ENCODE measurements around the gene FSTL3.
"Not testable (repeated sequence)": the region's sequence is repeated elsewhere in the genome, so short reads cannot be mapped to it uniquely, and the experiment has no call there.

The FSTL3 gene

GRCh38 chr19:723714-724113 is 47.5 kb downstream of the FSTL3 start:
- Histone ChIP-seq H3K9ac (ENCODE audit: low read depth in 1 of 2, low read length in 2 of 2) (no peak overlapping the region), H3K36me3 (ENCODE audit: control insufficient read depth in 1 of 2, insufficient read depth in 2 of 2, low read length in 2 of 2) (no peaks in the 10 kb centered on the region), H3K27ac (ENCODE audit: low read depth, low read length) (no peak overlapping the region), H3K4me1 (ENCODE audit: control insufficient read depth in 1 of 2, insufficient read depth in 2 of 2, low read length in 2 of 2) (no peaks in the 10 kb centered on the region), H3K9me3 (ENCODE audit: control insufficient read depth in 1 of 2, low read length in 2 of 2) (no peaks in the 10 kb centered on the region), H3K27me3 (ENCODE audit: control insufficient read depth in 1 of 2, insufficient read depth in 2 of 2, low read length in 2 of 2) (peaks cover 0 to 9% of the 10 kb centered on the region in 2 donors), H3K4me3 (ENCODE audit: low read depth in 1 of 2, low read length in 2 of 2) (no peak overlapping the region)

DNA sequence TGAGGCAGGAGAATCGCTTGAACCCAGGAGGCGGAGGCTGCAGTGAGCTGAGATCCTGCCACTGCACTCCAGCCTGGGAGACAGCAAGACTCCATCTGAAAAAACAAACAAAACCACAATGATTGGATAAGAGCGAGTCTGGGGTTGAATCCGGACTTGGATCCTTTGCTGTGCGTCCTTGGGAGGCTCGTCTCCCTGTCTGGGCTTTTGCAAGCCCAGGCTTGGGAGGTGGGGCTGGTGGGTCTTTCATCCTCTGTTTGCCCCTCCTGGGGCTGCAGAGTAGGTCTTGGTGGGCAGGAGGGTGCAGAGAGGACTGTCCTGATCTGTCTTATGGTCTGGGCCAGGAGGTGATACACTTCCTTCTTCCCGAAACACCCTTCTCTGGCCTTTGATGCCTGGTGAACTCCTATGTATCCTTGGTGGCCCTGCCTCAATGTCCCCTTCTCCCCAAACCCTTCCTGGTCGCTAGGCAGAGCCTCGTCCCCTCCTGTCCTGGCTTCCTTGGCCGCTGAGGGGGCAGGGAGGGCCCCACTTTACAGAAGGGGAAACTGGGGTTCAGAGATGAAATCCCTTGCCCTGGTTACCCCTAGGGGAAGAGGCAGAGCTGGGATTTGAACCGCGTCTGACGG is 49.4 kb downstream of the FSTL3 start:
- H3K36me3 ChIP-seq (ENCODE audit: control insufficient read depth in 1 of 2, insufficient read depth in 2 of 2, low read length in 2 of 2): no peaks in the 10 kb centered on the region
- no peaks in the 10 kb centered on the region for H3K4me1 ChIP-seq (ENCODE audit: control insufficient read depth in 1 of 2, insufficient read depth in 2 of 2, low read length in 2 of 2)
- no peaks in the 10 kb centered on the region for H3K9me3 ChIP-seq (ENCODE audit: control insufficient read depth in 1 of 2, low read length in 2 of 2)
- no peak overlapping the region for H3K4me3 ChIP-seq (ENCODE audit: low read depth in 1 of 2, low read length in 2 of 2)
- no peaks in the 10 kb centered on the region for H3K27me3 ChIP-seq (ENCODE audit: control insufficient read depth in 1 of 2, insufficient read depth in 2 of 2, low read length in 2 of 2)
- no peak overlapping the region for H3K9ac ChIP-seq (ENCODE audit: low read depth in 1 of 2, low read length in 2 of 2)
- no peak overlapping the region for H3K27ac ChIP-seq (ENCODE audit: low read depth, low read length)

GRCh38 chr19:726993-727956 is 51.1 kb downstream of the FSTL3 start:
- H3K9ac ChIP-seq (ENCODE audit: low read depth in 1 of 2, low read length in 2 of 2): no peak overlapping the region
- no peaks in the 10 kb centered on the region for H3K36me3 ChIP-seq (ENCODE audit: control insufficient read depth in 1 of 2, insufficient read depth in 2 of 2, low read length in 2 of 2)
- H3K4me1 ChIP-seq (ENCODE audit: control insufficient read depth in 1 of 2, insufficient read depth in 2 of 2, low read length in 2 of 2): no peaks in the 10 kb centered on the region
- H3K27me3 ChIP-seq (ENCODE audit: control insufficient read depth in 1 of 2, insufficient read depth in 2 of 2, low read length in 2 of 2): no peaks in the 10 kb centered on the region
- H3K27ac ChIP-seq (ENCODE audit: low read depth, low read length): peak overlapping the region; percentile 50
- H3K9me3 ChIP-seq (ENCODE audit: control insufficient read depth in 1 of 2, low read length in 2 of 2): no peaks in the 10 kb centered on the region
- H3K4me3 ChIP-seq (ENCODE audit: low read depth in 1 of 2, low read length in 2 of 2): no peak overlapping the region

GRCh38 chr19:728011-728410 is 51.8 kb downstream of the FSTL3 start:
- Histone ChIP-seq H3K4me1 (ENCODE audit: control insufficient read depth in 1 of 2, insufficient read depth in 2 of 2, low read length in 2 of 2) (no peaks in the 10 kb centered on the region), H3K27me3 (ENCODE audit: control insufficient read depth in 1 of 2, insufficient read depth in 2 of 2, low read length in 2 of 2) (no peaks in the 10 kb centered on the region), H3K9ac (ENCODE audit: low read depth in 1 of 2, low read length in 2 of 2) (no peak overlapping the region), H3K9me3 (ENCODE audit: control insufficient read depth in 1 of 2, low read length in 2 of 2) (no peaks in the 10 kb centered on the region), H3K27ac (ENCODE audit: low read depth, low read length) (peak overlapping the region; percentile 50), H3K36me3 (ENCODE audit: control insufficient read depth in 1 of 2, insufficient read depth in 2 of 2, low read length in 2 of 2) (no peaks in the 10 kb centered on the region), H3K4me3 (ENCODE audit: low read depth in 1 of 2, low read length in 2 of 2) (no peak overlapping the region)

GRCh38 chr19:729564-729963 is 53.4 kb downstream of the FSTL3 start:
- not testable (repeated sequence) for H3K4me1 ChIP-seq (ENCODE audit: control insufficient read depth in 1 of 2, insufficient read depth in 2 of 2, low read length in 2 of 2); H3K9ac ChIP-seq (ENCODE audit: low read depth in 1 of 2, low read length in 2 of 2); H3K9me3 ChIP-seq (ENCODE audit: control insufficient read depth in 1 of 2, low read length in 2 of 2); H3K27me3 ChIP-seq (ENCODE audit: control insufficient read depth in 1 of 2, insufficient read depth in 2 of 2, low read length in 2 of 2); H3K36me3 ChIP-seq (ENCODE audit: control insufficient read depth in 1 of 2, insufficient read depth in 2 of 2, low read length in 2 of 2); H3K4me3 ChIP-seq (ENCODE audit: low read depth in 1 of 2, low read length in 2 of 2); H3K27ac ChIP-seq (ENCODE audit: low read depth, low read length)

DNA sequence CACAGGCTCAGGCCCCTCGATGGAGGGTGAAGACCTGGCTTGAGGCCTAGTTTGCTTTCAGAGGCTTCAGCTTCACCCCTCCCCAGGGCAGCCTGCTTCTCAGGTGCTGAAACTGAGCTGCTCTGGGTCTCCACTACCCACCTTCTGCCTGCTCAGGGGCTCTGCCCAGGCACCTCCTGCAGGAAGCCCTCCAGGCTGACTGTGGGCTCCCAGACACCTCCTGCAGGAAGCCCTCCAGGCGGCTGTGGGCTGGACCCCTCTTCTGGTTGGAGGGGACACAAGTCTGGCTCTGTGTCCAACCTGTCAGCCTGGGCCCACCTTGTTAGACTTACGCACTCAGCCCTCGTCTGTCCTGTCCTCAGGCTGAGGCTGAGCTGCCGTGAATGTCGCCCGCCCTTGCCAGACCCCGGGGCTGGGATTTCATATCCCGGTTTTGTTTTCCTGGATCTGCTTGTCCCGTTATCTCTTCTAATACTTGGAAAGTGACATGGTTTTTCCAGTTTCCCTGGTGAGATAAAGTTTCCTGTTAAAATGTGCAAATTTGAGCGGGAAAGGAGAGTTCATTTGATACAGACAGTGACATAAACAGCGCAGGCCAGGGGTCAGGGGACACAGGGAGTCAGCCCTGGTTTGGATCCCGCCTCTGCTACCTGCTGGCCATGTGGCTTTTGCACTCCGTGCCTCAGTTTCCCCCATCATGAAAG is 53.9 kb downstream of the FSTL3 start:
- H3K27ac ChIP-seq (ENCODE audit: low read depth, low read length): no peak overlapping the region
- no peaks in the 10 kb centered on the region for H3K36me3 ChIP-seq (ENCODE audit: control insufficient read depth in 1 of 2, insufficient read depth in 2 of 2, low read length in 2 of 2)
- H3K9me3 ChIP-seq (ENCODE audit: control insufficient read depth in 1 of 2, low read length in 2 of 2): no peaks in the 10 kb centered on the region
- peaks cover 0 to 3% of the 10 kb centered on the region in 2 donors for H3K4me1 ChIP-seq (ENCODE audit: control insufficient read depth in 1 of 2, insufficient read depth in 2 of 2, low read length in 2 of 2)
- H3K4me3 ChIP-seq (ENCODE audit: low read depth in 1 of 2, low read length in 2 of 2): no peak overlapping the region
- no peaks in the 10 kb centered on the region for H3K27me3 ChIP-seq (ENCODE audit: control insufficient read depth in 1 of 2, insufficient read depth in 2 of 2, low read length in 2 of 2)
- no peak overlapping the region for H3K9ac ChIP-seq (ENCODE audit: low read depth in 1 of 2, low read length in 2 of 2)

GRCh38 chr19:731000-731399 is 54.8 kb downstream of the FSTL3 start:
- Histone ChIP-seq H3K9me3 (ENCODE audit: control insufficient read depth in 1 of 2, low read length in 2 of 2) (no peaks in the 10 kb centered on the region), H3K4me1 (ENCODE audit: control insufficient read depth in 1 of 2, insufficient read depth in 2 of 2, low read length in 2 of 2) (peaks cover 0 to 3% of the 10 kb centered on the region in 2 donors), H3K27me3 (ENCODE audit: control insufficient read depth in 1 of 2, insufficient read depth in 2 of 2, low read length in 2 of 2) (no peaks in the 10 kb centered on the region), H3K27ac (ENCODE audit: low read depth, low read length) (no peak overlapping the region), H3K9ac (ENCODE audit: low read depth in 1 of 2, low read length in 2 of 2) (no peak overlapping the region), H3K4me3 (ENCODE audit: low read depth in 1 of 2, low read length in 2 of 2) (no peak overlapping the region), H3K36me3 (ENCODE audit: control insufficient read depth in 1 of 2, insufficient read depth in 2 of 2, low read length in 2 of 2) (no peaks in the 10 kb centered on the region)

DNA sequence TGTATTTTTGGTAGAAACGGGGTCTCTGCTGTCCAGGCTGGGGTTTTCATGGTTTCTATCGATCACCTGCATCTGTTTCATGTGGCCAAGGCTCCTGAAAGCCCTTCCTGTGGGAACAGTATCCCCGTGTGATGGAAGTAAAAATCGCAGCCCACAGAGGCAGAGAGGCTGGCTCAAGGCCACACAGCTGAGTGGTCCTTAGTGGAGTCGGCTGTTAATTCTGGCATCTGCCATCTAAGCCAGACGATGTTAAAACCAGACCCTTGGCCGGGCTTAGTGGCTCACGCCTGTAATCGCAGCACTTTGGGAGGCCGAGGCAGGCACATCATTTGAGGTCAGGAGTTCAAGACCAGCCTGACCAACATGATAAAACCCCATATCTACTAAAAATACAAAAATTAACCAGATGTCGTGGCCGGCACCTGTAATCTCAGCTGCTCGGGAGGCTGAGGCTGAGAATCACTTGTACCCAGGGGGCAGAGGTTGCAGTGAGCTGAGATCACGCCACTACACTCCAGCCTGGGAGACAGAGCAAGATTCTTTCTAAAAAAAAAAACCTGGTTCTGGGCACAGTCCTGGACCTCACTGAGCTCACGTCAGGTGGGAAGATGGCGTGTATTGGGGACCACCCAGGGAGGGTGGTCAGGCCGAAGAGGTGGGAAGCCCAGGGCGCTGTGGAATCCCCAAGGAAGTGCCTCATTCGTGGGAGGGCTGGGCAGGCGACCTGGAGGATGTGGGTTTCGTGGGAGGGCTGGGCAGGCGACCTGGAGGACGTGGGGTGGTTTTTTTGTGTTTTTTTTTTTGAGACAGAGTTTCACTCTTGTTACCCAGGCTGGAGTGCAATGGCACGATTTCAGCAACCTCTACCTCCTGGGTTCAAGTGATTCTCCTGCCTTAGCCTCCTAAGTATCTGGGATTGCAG is 56.2 kb downstream of the FSTL3 start:
- peaks cover 4 to 5% of the 10 kb centered on the region in 2 donors for H3K4me1 ChIP-seq (ENCODE audit: control insufficient read depth in 1 of 2, insufficient read depth in 2 of 2, low read length in 2 of 2)
- H3K36me3 ChIP-seq (ENCODE audit: control insufficient read depth in 1 of 2, insufficient read depth in 2 of 2, low read length in 2 of 2): no peaks in the 10 kb centered on the region

More for the DNA sequence above, 56.2 kb downstream of the FSTL3 start:
- Histone ChIP-seq H3K9ac (ENCODE audit: low read depth in 1 of 2, low read length in 2 of 2) (no peak overlapping the region), H3K27me3 (ENCODE audit: control insufficient read depth in 1 of 2, insufficient read depth in 2 of 2, low read length in 2 of 2) (no peaks in the 10 kb centered on the region), H3K4me3 (ENCODE audit: low read depth in 1 of 2, low read length in 2 of 2) (no peak overlapping the region), H3K9me3 (ENCODE audit: control insufficient read depth in 1 of 2, low read length in 2 of 2) (no peaks in the 10 kb centered on the region), H3K27ac (ENCODE audit: low read depth, low read length) (no peak overlapping the region)
